GM12878 (cell line): ENCODE data around the gene MAPK8. TPM values are rescaled to one million over a fixed set of nuclear protein-coding genes. Genes with fewer than 3 reads are reported as not detected.

Experiments used
- BHLHE40 ChIP-seq, 2 experiments: fragments of 450-650 bp in 1 of 2; IDR thresholded peaks; 2 replicates each; pipeline ENCODE4 v1.6.1; 2011 to 2017; ENCODE audit warnings: low read depth in 2 of 2, borderline replicate concordance in 1 of 2, improper control_type of control experiment in 1 of 2, low read length in 1 of 2, mild to moderate bottlenecking in 1 of 2
- ETV6 ChIP-seq, 2 experiments: fragments of 450-650 bp in 1 of 2; IDR thresholded peaks in 1 of 2; conservative IDR thresholded peaks in 1 of 2; 2 replicates each; pipeline ENCODE4 v1.6.1; 2014; ENCODE audit warnings: antibody characterized with exemption in 1 of 2, borderline replicate concordance in 1 of 2, low read depth in 1 of 2, mild to moderate bottlenecking in 1 of 2, moderate library complexity in 1 of 2
- SUPT20H ChIP-seq: IDR thresholded peaks from 2 replicates; pipeline ENCODE4 v1.6.1; 2011; ENCODE audit warnings: low read depth, mild to moderate bottlenecking, low read length, moderate library complexity, borderline replicate concordance; ENCODE audit not compliant: control insufficient read depth
- TBL1XR1 ChIP-seq: IDR thresholded peaks from 2 replicates; pipeline ENCODE4 v1.6.1; 2012; ENCODE audit warnings: low read depth, low read length, improper control_type of control experiment
- polyA plus RNA-seq, 11 experiments: library from polyadenylated mRNA; depleted of rRNA in 4 of 11; unstranded in 6 of 11; stranded (reverse) in 5 of 11; fragments of >200 nt; fragmentation: Nextera tagmentation in 4 of 11; fragmentation: Illumina TruSeq in 1 of 11; extraction: Ambion mirVana in 4 of 11; extraction: Trizol in 1 of 11; gene quantifications; 1 replicate in 1 of 11; 2 replicates in 10 of 11; pipeline versions ENCODE4 v1.2.1 to v1.2.3, GENCODE V29; 2011 to 2016; ENCODE audit warnings: inconsistent platforms in 2 of 11, missing spikeins in 2 of 11, low read depth in 1 of 11
- total RNA-seq, 4 experiments: library from RNA; depleted of rRNA in 3 of 4; stranded (reverse); fragments of >200 nt in 3 of 4; fragmentation: Illumina TruSeq in 1 of 4; extraction: Trizol in 1 of 4; gene quantifications; 2 replicates each; pipeline versions ENCODE4 v1.2.1 to v1.2.3, GENCODE V29; 2013 to 2021
- TF ChIP-seq, protein P1 (sequence below): fragments of 450-650 bp; conservative IDR thresholded peaks from 2 replicates; pipeline ENCODE4 v1.6.1; 2017; ENCODE audit warnings: mild to moderate bottlenecking, moderate library complexity
- TF ChIP-seq, protein P2 (sequence below): fragments of 450-650 bp; IDR thresholded peaks from 2 replicates; pipeline ENCODE4 v1.6.1; 2014; ENCODE audit warnings: mild to moderate bottlenecking
- TF ChIP-seq, protein P3 (sequence below): IDR thresholded peaks from 2 replicates; pipeline ENCODE4 v1.6.1; 2012; ENCODE audit warnings: mild to moderate bottlenecking, low read depth, low read length

Gene MAPK8
- total and polyA plus RNA-seq, 10 of the 15 experiments (the other 5 are each of a cell fraction or from before 2014, with no cell fraction given) = 3.9 to 102 (median 40.0) TPM

- TF ChIP-seq, protein P1, sequence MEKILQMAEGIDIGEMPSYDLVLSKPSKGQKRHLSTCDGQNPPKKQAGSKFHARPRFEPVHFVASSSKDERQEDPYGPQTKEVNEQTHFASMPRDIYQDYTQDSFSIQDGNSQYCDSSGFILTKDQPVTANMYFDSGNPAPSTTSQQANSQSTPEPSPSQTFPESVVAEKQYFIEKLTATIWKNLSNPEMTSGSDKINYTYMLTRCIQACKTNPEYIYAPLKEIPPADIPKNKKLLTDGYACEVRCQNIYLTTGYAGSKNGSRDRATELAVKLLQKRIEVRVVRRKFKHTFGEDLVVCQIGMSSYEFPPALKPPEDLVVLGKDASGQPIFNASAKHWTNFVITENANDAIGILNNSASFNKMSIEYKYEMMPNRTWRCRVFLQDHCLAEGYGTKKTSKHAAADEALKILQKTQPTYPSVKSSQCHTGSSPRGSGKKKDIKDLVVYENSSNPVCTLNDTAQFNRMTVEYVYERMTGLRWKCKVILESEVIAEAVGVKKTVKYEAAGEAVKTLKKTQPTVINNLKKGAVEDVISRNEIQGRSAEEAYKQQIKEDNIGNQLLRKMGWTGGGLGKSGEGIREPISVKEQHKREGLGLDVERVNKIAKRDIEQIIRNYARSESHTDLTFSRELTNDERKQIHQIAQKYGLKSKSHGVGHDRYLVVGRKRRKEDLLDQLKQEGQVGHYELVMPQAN = no peak
- TF ChIP-seq SUPT20H (no peak), TBL1XR1 (no peak), BHLHE40 (IDR thresholded peaks at IDR 0.05; ENCODE audit: borderline replicate concordance in 1 of 2, low read depth in 2 of 2, low read length in 1 of 2) (peak; percentile 59 to 64), ETV6 (conservative IDR thresholded peaks at IDR 0.05 in 1 of 2, IDR thresholded peaks at IDR 0.05 in 1 of 2; ENCODE audit: borderline replicate concordance in 1 of 2, low read depth in 1 of 2) (no peak)
- TF ChIP-seq, protein P2, sequence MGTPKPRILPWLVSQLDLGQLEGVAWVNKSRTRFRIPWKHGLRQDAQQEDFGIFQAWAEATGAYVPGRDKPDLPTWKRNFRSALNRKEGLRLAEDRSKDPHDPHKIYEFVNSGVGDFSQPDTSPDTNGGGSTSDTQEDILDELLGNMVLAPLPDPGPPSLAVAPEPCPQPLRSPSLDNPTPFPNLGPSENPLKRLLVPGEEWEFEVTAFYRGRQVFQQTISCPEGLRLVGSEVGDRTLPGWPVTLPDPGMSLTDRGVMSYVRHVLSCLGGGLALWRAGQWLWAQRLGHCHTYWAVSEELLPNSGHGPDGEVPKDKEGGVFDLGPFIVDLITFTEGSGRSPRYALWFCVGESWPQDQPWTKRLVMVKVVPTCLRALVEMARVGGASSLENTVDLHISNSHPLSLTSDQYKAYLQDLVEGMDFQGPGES = no peak
- TF ChIP-seq, protein P3, sequence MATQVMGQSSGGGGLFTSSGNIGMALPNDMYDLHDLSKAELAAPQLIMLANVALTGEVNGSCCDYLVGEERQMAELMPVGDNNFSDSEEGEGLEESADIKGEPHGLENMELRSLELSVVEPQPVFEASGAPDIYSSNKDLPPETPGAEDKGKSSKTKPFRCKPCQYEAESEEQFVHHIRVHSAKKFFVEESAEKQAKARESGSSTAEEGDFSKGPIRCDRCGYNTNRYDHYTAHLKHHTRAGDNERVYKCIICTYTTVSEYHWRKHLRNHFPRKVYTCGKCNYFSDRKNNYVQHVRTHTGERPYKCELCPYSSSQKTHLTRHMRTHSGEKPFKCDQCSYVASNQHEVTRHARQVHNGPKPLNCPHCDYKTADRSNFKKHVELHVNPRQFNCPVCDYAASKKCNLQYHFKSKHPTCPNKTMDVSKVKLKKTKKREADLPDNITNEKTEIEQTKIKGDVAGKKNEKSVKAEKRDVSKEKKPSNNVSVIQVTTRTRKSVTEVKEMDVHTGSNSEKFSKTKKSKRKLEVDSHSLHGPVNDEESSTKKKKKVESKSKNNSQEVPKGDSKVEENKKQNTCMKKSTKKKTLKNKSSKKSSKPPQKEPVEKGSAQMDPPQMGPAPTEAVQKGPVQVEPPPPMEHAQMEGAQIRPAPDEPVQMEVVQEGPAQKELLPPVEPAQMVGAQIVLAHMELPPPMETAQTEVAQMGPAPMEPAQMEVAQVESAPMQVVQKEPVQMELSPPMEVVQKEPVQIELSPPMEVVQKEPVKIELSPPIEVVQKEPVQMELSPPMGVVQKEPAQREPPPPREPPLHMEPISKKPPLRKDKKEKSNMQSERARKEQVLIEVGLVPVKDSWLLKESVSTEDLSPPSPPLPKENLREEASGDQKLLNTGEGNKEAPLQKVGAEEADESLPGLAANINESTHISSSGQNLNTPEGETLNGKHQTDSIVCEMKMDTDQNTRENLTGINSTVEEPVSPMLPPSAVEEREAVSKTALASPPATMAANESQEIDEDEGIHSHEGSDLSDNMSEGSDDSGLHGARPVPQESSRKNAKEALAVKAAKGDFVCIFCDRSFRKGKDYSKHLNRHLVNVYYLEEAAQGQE = no peak
Observed at GRCh38 chr10:48285710-48286109, 20.8 kb upstream of the MAPK8 start (continued).
